Measurements from ENCODE around the gene CYTH1. TPM values are rescaled to one million over a fixed set of nuclear protein-coding genes. Genes with fewer than 3 reads are reported as not detected.

Gene CYTH1
- total RNA-seq, 1 experiment from 2014 or later = 20.0 TPM

- no peak for TF ChIP-seq NFYB (CRISPR knock-in tag; conservative IDR thresholded peaks at IDR 0.05; ENCODE audit: low read depth)
- no peak for TF ChIP-seq GRHL2 (CRISPR knock-in tag; IDR thresholded peaks at IDR 0.05; ENCODE audit: insufficient replicate concordance, severe bottlenecking)
Measured at GRCh38 chr17:78797691-78798585, 15.9 kb upstream of the CYTH1 start (continued).

GRCh38 chr17:78797213-78797612 lies 15.1 kb upstream of the CYTH1 start:
- no peaks in the 10 kb centered on the region for H3K4me1 Mint-ChIP-seq
- no peak overlapping the region for H3K4me3 Mint-ChIP-seq

GRCh38 chr17:78796517-78796900 lies 14.4 kb upstream of the CYTH1 start:
- H3K36me3 Mint-ChIP-seq = peaks cover 66% of the 10 kb centered on the region
- ATAC-seq (no peak), DNase-seq (ENCODE audit: low spot score) (no peak)
- H3K27me3 Mint-ChIP-seq (ENCODE audit: low read depth) = no peaks in the 10 kb centered on the region
- H3K4me3 Mint-ChIP-seq = no peak overlapping the region
- TF ChIP-seq ZNF281 (CRISPR knock-in tag; IDR thresholded peaks at IDR 0.05) = no peak
- no peak for TF ChIP-seq PRRX2 (CRISPR knock-in tag; IDR thresholded peaks at IDR 0.05)
- TF ChIP-seq ARID4B (CRISPR knock-in tag; IDR thresholded peaks at IDR 0.05; ENCODE audit: borderline replicate concordance) = no peak
- no peak for TF ChIP-seq RELA (CRISPR knock-in tag; IDR thresholded peaks at IDR 0.05; ENCODE audit: borderline replicate concordance)
- TF ChIP-seq EMX1 (CRISPR knock-in tag; IDR thresholded peaks at IDR 0.05) = no peak
- no peak for TF ChIP-seq CREM (CRISPR knock-in tag; IDR thresholded peaks at IDR 0.05)
- no peak overlapping the region for H3K27ac Mint-ChIP-seq
- no peaks in the 10 kb centered on the region for H3K9me3 Mint-ChIP-seq
- peaks cover 4% of the 10 kb centered on the region for H3K4me1 Mint-ChIP-seq
- POLR2A ChIA-PET = no interaction called here
- CTCF ChIA-PET = interaction anchor here (1.1 to 1.4 kb wide), 2 partner anchors 11 to 300 kb away, joined by 3 read pairs; no protein-coding TSS in a partner anchor

More at GRCh38 chr17:78797213-78797612, 15.1 kb upstream of the CYTH1 start:
- POLR2A ChIA-PET = no interaction called here
- no peaks in the 10 kb centered on the region for H3K9me3 Mint-ChIP-seq
- no peak for ATAC-seq
- CTCF ChIA-PET = interaction anchor here (1.1 to 1.4 kb wide), 2 partner anchors 12 to 300 kb away, joined by 3 read pairs; no protein-coding TSS in a partner anchor
- peaks cover 68% of the 10 kb centered on the region for H3K36me3 Mint-ChIP-seq
- H3K27ac Mint-ChIP-seq = no peak overlapping the region
- TF ChIP-seq FOXK1 (CRISPR knock-in tag; IDR thresholded peaks at IDR 0.05) = no peak
- no peak for DNase-seq (ENCODE audit: low spot score)
- no peaks in the 10 kb centered on the region for H3K27me3 Mint-ChIP-seq (ENCODE audit: low read depth)

GRCh38 chr17:78795861-78796516 lies 13.9 kb upstream of the CYTH1 start:
- DNase-seq (ENCODE audit: low spot score) = no peak
- ATAC-seq = no peak
- Mint-ChIP-seq H3K27me3 (ENCODE audit: low read depth) (no peaks in the 10 kb centered on the region), H3K27ac (no peak overlapping the region; the same call in 1 of the 2 replicates), H3K4me1 (peaks cover 4% of the 10 kb centered on the region), H3K36me3 (peaks cover 63% of the 10 kb centered on the region), H3K4me3 (no peak overlapping the region), H3K9me3 (no peaks in the 10 kb centered on the region)
- TF ChIP-seq MAX (CRISPR knock-in tag; IDR thresholded peaks at IDR 0.05) (no peak), ATF6 (CRISPR knock-in tag; IDR thresholded peaks at IDR 0.05) (no peak), FOXP4 (CRISPR knock-in tag; IDR thresholded peaks at IDR 0.05) (no peak), STAT6 (CRISPR knock-in tag; conservative IDR thresholded peaks at IDR 0.05; ENCODE audit: low read depth) (no peak)
- ChIA-PET CTCF (no interaction called here), POLR2A (no interaction called here)

Measured in WTC11 (cell line).